Neutrophil (primary cell): ENCODE data around the gene DENND1A.
A peak's percentile ranks its signal among the peaks of the same experiment; 100 is the strongest.

Experiments
- H3K27ac ChIP-seq: fragments of 200-600 bp; sonication (generic); 2 replicates; pipeline ENCODE4 v1.5.1; 2016; ENCODE audit warnings: mild to moderate bottlenecking, moderate library complexity
- H3K27me3 ChIP-seq: fragments of 200-600 bp; sonication (generic); 2 replicates; pipeline ENCODE4 v1.6.0; 2016; ENCODE audit warnings: mild to moderate bottlenecking
- H3K36me3 ChIP-seq: fragments of 200-600 bp; sonication (generic); 2 replicates; pipeline ENCODE4 v1.5.1; 2017
- H3K4me1 ChIP-seq, 2 experiments: fragments of 200-600 bp in 1 of 2; sonication (generic) in 1 of 2; 1 replicate in 1 of 2; 2 replicates in 1 of 2; pipeline versions ENCODE4 v1.5.1 to v1.6.1; 2013 to 2016; ENCODE audit warnings: low read depth in 1 of 2, low read length in 1 of 2, mild to moderate bottlenecking in 1 of 2, moderate library complexity in 1 of 2; ENCODE audit not compliant: control insufficient read depth in 1 of 2, insufficient read depth in 1 of 2
- H3K4me3 ChIP-seq, 2 experiments: fragments of 200-600 bp in 1 of 2; sonication (generic) in 1 of 2; 1 replicate in 1 of 2; 2 replicates in 1 of 2; pipeline ENCODE4 v1.5.1; 2013 to 2016; ENCODE audit warnings: low read depth in 1 of 2, low read length in 1 of 2, mild to moderate bottlenecking in 1 of 2, moderate library complexity in 1 of 2
- H3K9me3 ChIP-seq: fragments of 200-600 bp; sonication (generic); 2 replicates; pipeline ENCODE4 v1.5.1; 2016
- TF ChIP-seq, protein P1 (sequence below): fragments of 200-600 bp; sonication (generic); IDR thresholded peaks from 2 replicates; pipeline ENCODE4 v1.5.1; 2016; ENCODE audit warnings: antibody characterized with exemption

The DENND1A gene

DNA sequence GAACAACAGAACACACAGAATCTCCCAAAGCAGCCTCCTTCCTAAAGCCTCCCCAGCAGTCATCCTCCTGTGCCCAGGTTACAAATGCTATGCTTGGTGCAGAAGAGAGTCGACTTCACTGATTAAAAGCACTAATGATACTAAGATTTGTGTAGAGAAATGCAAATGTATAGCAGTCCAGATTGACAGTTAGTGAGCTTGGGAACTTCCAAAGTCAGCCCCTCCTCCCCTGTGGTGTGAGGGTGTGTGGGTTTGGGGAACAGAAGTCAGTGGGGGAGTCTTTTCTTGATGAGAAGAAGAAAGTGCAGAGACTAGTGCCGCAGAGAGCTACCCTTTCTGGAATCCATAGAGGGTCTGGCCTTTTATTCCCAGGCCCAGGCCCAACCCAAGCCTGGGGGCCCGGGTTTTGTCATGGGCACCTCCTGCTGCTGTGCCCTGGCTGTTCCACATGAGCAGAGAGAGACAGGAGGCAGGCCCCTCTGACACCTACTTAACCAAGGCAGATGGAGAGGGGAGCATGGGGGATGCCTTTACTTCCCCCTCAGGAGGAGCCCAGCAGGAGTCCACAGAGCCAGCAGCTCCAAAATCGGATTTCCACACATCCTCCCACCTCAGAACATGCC lies 173.3 kb downstream of the DENND1A start:
- Histone ChIP-seq H3K27me3 (no peaks in the 10 kb centered on the region), H3K36me3 (peaks cover 13% of the 10 kb centered on the region), H3K4me1 (peaks cover 8 to 12% of the 10 kb centered on the region in 2 experiments), H3K9me3 (no peaks in the 10 kb centered on the region), H3K4me3 (no peak overlapping the region), H3K27ac (no peak overlapping the region)
- TF ChIP-seq, protein P1, sequence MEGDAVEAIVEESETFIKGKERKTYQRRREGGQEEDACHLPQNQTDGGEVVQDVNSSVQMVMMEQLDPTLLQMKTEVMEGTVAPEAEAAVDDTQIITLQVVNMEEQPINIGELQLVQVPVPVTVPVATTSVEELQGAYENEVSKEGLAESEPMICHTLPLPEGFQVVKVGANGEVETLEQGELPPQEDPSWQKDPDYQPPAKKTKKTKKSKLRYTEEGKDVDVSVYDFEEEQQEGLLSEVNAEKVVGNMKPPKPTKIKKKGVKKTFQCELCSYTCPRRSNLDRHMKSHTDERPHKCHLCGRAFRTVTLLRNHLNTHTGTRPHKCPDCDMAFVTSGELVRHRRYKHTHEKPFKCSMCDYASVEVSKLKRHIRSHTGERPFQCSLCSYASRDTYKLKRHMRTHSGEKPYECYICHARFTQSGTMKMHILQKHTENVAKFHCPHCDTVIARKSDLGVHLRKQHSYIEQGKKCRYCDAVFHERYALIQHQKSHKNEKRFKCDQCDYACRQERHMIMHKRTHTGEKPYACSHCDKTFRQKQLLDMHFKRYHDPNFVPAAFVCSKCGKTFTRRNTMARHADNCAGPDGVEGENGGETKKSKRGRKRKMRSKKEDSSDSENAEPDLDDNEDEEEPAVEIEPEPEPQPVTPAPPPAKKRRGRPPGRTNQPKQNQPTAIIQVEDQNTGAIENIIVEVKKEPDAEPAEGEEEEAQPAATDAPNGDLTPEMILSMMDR: no peak

DNA sequence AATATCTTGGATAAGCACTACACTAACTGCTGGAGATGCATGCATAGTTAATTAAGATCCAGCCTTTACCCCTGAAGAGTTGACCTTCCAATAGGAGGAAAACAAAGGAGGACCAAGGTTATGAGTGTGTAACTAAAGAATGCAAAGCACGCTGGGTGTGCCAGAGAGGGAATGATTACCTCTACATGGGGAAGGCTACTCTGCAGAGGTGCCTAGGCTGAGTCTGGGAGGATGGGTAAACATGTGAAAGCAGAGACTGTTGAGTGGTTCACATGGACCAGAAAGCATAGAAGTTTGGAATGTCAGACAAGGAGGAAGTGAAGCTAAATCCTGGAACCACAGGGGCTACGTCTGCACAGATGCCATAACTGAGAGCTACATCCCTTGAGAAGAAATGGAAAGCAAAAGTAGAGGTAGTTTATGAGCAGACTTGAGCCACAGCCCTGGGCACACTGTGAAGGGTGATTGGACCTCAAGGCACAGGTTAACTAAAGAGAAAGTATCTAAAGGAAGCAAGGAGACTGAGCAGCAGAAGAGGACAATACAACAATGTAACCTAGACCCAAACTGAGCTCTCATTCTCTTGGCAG lies 176.2 kb downstream of the DENND1A start:
- Histone ChIP-seq H3K9me3 (no peaks in the 10 kb centered on the region), H3K4me1 (peaks cover 8 to 12% of the 10 kb centered on the region in 2 experiments), H3K36me3 (peaks cover 13% of the 10 kb centered on the region), H3K27ac (no peak overlapping the region), H3K27me3 (no peaks in the 10 kb centered on the region), H3K4me3 (no peak overlapping the region)
- TF ChIP-seq, protein P1: no peak

DNA sequence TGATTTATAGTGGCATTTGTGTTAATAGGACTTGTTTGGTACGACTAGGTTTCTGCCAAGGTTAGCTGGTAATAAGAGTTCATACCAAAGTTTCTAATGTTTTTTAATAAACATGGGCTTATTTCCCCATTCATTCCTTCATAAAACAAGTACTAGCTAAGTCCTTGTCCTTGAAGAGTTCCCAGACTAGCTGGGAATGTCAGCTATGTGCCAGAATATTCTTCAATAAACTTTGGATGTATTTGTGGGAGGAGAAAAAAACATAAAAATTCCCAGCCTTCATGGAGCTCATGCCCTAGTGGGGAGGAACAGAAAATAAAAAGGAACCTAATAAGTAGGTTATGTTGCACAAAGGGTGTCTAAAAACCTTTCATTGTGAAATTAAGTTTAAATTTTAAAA lies 176.9 kb downstream of the DENND1A start:
- H3K4me1 ChIP-seq: peaks cover 6 to 12% of the 10 kb centered on the region in 2 experiments
- no peaks in the 10 kb centered on the region for H3K27me3 ChIP-seq
- no peaks in the 10 kb centered on the region for H3K9me3 ChIP-seq
- no peak overlapping the region for H3K4me3 ChIP-seq
- peaks cover 13% of the 10 kb centered on the region for H3K36me3 ChIP-seq
- TF ChIP-seq, protein P1: no peak
- no peak overlapping the region for H3K27ac ChIP-seq

DNA sequence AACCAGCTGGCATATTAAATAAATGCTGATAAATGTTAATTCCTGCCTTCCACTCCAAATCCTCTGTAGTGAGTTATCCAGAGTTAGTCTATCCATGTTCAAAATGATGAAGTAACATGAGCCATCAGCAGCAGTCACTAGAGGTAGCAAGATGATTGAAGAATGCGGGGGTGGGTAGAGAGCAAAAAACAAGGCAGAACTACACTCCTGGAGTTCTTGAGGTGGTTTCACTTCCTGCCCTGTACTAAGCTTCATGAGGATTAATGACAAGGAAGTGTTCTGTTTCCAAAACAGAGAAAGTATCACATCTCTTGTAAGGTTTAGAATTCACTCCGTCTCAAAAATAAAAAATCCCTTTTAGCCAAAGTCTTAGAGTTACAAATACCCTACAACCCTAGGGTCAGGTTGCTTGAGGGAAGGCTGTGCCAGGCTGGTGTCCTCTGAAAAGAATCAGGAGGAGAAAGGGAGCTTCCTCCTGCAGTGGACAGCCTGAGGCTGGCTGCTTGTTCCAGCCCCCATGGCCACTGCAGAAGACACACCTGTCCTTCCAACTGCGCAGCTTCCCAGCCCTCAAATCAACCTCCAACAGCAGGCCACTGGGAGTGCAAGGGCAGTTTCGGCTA lies 180.2 kb downstream of the DENND1A start:
- no peaks in the 10 kb centered on the region for H3K9me3 ChIP-seq
- no peak overlapping the region for H3K4me3 ChIP-seq
- H3K27me3 ChIP-seq: no peaks in the 10 kb centered on the region
- peak overlapping the region; percentile 13 for H3K27ac ChIP-seq
- H3K4me1 ChIP-seq: peaks cover 4 to 12% of the 10 kb centered on the region in 2 experiments
- TF ChIP-seq, protein P1: no peak
- no peaks in the 10 kb centered on the region for H3K36me3 ChIP-seq

DNA sequence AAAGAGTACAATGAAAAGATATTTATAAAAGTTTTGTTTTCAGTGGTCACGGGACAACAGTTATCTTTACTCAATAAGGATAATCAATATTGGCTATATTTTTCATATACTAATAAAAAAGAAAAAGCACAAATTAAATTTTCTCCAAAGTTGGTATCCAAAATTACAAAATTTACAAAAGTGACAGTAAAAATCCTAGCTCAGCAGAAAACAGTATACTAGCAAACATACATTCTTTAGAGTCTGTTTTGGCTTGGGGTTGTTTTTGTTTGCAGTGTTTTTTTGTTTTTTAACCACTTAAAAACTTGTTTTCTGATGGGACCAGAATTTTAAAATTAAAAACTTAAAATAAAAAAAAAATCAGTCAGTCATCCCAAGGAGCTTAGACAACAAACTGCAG lies 183.2 kb downstream of the DENND1A start:
- H3K4me3 ChIP-seq: no peak overlapping the region

More for the DNA sequence above, 183.2 kb downstream of the DENND1A start:
- Histone ChIP-seq H3K27ac (no peak overlapping the region), H3K36me3 (no peaks in the 10 kb centered on the region), H3K27me3 (no peaks in the 10 kb centered on the region), H3K4me1 (peaks cover 2 to 3% of the 10 kb centered on the region in 2 experiments), H3K9me3 (no peaks in the 10 kb centered on the region)
- TF ChIP-seq, protein P1: no peak
